ENCODE data around the gene ROR2. TPM values are rescaled to one million over a fixed set of nuclear protein-coding genes. Genes with fewer than 3 reads are reported as not detected.

ROR2 gene
- total RNA-seq, 1 experiment from 2014 or later, result 2.7 TPM

- no peak overlapping the region for H3K18ac ChIP-seq (ENCODE audit: insufficient read length, low read depth, low read length)
- H3K79me2 ChIP-seq (ENCODE audit: insufficient read depth, low read length), result no peaks in the 10 kb centered on the region
- no peaks in the 10 kb centered on the region for H3K9me3 ChIP-seq (ENCODE audit: control insufficient read depth, low read depth, low read length)
- Mint-ChIP-seq H3K9me3 (no peaks in the 10 kb centered on the region), H3K36me3 (ENCODE audit: insufficient read depth in 1 of 3, low read depth in 3 of 3) (0 out of 7 replicates have a peak, but pooled peaks cover 0 to 1% (median 0%) of the 10 kb centered on the region in 3 experiments), H3K4me3 (no peak overlapping the region), H3K27me3 (ENCODE audit: low read depth) (no peaks in the 10 kb centered on the region), H3K27ac (no peak overlapping the region), H3K4me1 (0 out of 4 replicates have a peak, but pooled peaks cover 0 to 7% of the 10 kb centered on the region in 2 experiments)
- H4K91ac ChIP-seq (ENCODE audit: insufficient read length, low read depth, low read length), result no peak overlapping the region
- no peak overlapping the region for H2BK5ac ChIP-seq (ENCODE audit: insufficient read length, low read length)
- no peaks in the 10 kb centered on the region for H3K23me2 ChIP-seq (ENCODE audit: insufficient read length, low read depth, low read length, poor library complexity, severe bottlenecking)
- no peak overlapping the region for H3K4ac ChIP-seq (ENCODE audit: low read depth, low read length)
- no peak overlapping the region for H4K8ac ChIP-seq (replicated peaks; ENCODE audit: insufficient read length, low read depth, low read length)
- H3K9ac ChIP-seq (ENCODE audit: extremely low read depth, insufficient read length, low read length), result no peak overlapping the region
- H4K20me1 ChIP-seq (ENCODE audit: control insufficient read depth, insufficient read depth, insufficient read length), result no peaks in the 10 kb centered on the region
- no peak overlapping the region for H4K5ac ChIP-seq (ENCODE audit: insufficient read length, low read depth, low read length)
- no peak overlapping the region for H2BK15ac ChIP-seq (ENCODE audit: low read depth, low read length)
- H2AFZ ChIP-seq (ENCODE audit: low read length), result no peak overlapping the region
- no peak overlapping the region for H2AK5ac ChIP-seq (ENCODE audit: insufficient read length, low read length)
- no peak overlapping the region for H3K56ac ChIP-seq (ENCODE audit: insufficient read length, low read depth, low read length)
- H3K4me2 ChIP-seq (ENCODE audit: insufficient read depth, insufficient read length, low read length), result no peak overlapping the region
- H3K4me1 ChIP-seq (ENCODE audit: insufficient read depth, low read length), result no peaks in the 10 kb centered on the region
- no peak overlapping the region for H3K23ac ChIP-seq (ENCODE audit: insufficient read length, low read depth, low read length)
- H2BK20ac ChIP-seq (ENCODE audit: low read depth, low read length, poor library complexity, severe bottlenecking), result no peak overlapping the region
- H3T11ph ChIP-seq (ENCODE audit: low read length), result no peak overlapping the region
- TF ChIP-seq CTCF (conservative IDR thresholded peaks at IDR 0.05), result no peak
- no peak overlapping the region for H3K14ac ChIP-seq (ENCODE audit: insufficient read depth, low read length)
- no peak overlapping the region for H3K27ac ChIP-seq (ENCODE audit: insufficient read length, low read depth, low read length)
- no peak overlapping the region for H2BK12ac ChIP-seq (ENCODE audit: insufficient read length, low read depth, low read length)
- no peaks in the 10 kb centered on the region for H3K79me1 ChIP-seq (ENCODE audit: insufficient read depth, low read depth, low read length, poor library complexity, severe bottlenecking)
- no peaks in the 10 kb centered on the region for H3K27me3 ChIP-seq (ENCODE audit: insufficient read depth, low read length)
- DNase-seq, result no peak
- WGBS (ENCODE audit: extremely low coverage, insufficient read length, low lambda C conversion rate), result no CpG with 5 or more reads among the region's 9 CpGs
- H2BK120ac ChIP-seq (ENCODE audit: low read depth, low read length, poor library complexity, severe bottlenecking), result no peak overlapping the region
Observed at GRCh38 chr9:91729558-91729842, 220.5 kb downstream of the ROR2 start.
